Stimulated activated naive CD8-positive, alpha-beta T cell treated with anti-CD3 and anti-CD28 coated beads, Interleukin-15, Interleukin-2, amounts not matched to agents 100 ng/mL and 50 ng/mL, for 24 hours (primary cell): ENCODE measurements around the gene LCN6.

Experiments
- H3K27ac Mint-ChIP-seq: one replicate; pipeline ENCODE4 v1.8.0; 2021; ENCODE audit warnings: mild to moderate bottlenecking, mixed read lengths
- H3K27me3 Mint-ChIP-seq: one replicate; pipeline ENCODE4 v1.8.0; 2021; ENCODE audit warnings: mixed read lengths
- H3K36me3 Mint-ChIP-seq: one replicate; pipeline ENCODE4 v1.8.0; 2021; ENCODE audit warnings: low read depth, mixed read lengths
- H3K4me1 Mint-ChIP-seq: one replicate; pipeline ENCODE4 v1.8.0; 2021; ENCODE audit warnings: low read depth, mixed read lengths
- H3K4me3 Mint-ChIP-seq: one replicate; pipeline ENCODE4 v1.8.0; 2021; ENCODE audit warnings: mild to moderate bottlenecking, mixed read lengths
- H3K9me3 Mint-ChIP-seq: one replicate; pipeline ENCODE4 v1.8.0; 2021; ENCODE audit warnings: mixed read lengths

LCN6 gene

GRCh38 chr9:136745389-136746154 lies 2.8 kb downstream of the LCN6 start:
- Mint-ChIP-seq H3K4me3 (no peak overlapping the region), H3K9me3 (no peaks in the 10 kb centered on the region), H3K27me3 (no peaks in the 10 kb centered on the region), H3K36me3 (no peaks in the 10 kb centered on the region), H3K4me1 (peaks cover 33% of the 10 kb centered on the region), H3K27ac (no peak overlapping the region)

- H3K27me3 Mint-ChIP-seq: no peaks in the 10 kb centered on the region
- H3K36me3 Mint-ChIP-seq: no peaks in the 10 kb centered on the region
- H3K4me3 Mint-ChIP-seq: no peak overlapping the region
- H3K4me1 Mint-ChIP-seq: peaks cover 28% of the 10 kb centered on the region
- no peak overlapping the region for H3K27ac Mint-ChIP-seq
- no peaks in the 10 kb centered on the region for H3K9me3 Mint-ChIP-seq
These were observed 3.6 kb downstream of the LCN6 start for GRCh38 chr9:136744773-136745172.

DNA sequence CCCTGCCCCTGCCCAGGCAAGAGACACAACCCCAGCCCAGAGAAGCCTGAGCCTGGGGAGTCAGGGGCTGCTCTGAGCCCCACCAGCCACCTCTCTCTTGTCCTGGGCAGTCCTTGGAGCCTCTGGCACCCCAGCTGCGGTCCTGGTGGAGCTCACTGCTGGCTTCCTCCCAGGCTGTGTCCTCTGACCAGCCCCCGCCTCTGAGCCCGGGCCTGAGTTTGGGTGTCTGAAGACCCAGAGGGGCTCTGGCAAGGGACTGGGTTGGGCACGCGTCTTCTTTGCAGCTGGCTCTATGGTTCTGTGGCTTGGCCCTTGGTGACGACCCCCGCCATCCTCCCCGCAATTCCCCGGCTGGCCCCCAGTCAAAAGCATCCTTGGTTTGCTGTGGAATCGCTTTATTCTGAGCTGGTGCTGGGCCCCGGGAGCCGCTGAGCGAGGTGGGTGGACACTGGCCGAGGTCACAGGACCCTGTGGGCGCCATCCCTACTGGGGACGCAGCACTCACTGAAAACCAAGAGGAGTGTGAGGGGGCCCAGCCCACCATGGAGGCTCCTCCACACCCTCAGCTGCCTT lies 4.6 kb downstream of the LCN6 start:
- H3K4me1 Mint-ChIP-seq: peaks cover 25% of the 10 kb centered on the region

DNA sequence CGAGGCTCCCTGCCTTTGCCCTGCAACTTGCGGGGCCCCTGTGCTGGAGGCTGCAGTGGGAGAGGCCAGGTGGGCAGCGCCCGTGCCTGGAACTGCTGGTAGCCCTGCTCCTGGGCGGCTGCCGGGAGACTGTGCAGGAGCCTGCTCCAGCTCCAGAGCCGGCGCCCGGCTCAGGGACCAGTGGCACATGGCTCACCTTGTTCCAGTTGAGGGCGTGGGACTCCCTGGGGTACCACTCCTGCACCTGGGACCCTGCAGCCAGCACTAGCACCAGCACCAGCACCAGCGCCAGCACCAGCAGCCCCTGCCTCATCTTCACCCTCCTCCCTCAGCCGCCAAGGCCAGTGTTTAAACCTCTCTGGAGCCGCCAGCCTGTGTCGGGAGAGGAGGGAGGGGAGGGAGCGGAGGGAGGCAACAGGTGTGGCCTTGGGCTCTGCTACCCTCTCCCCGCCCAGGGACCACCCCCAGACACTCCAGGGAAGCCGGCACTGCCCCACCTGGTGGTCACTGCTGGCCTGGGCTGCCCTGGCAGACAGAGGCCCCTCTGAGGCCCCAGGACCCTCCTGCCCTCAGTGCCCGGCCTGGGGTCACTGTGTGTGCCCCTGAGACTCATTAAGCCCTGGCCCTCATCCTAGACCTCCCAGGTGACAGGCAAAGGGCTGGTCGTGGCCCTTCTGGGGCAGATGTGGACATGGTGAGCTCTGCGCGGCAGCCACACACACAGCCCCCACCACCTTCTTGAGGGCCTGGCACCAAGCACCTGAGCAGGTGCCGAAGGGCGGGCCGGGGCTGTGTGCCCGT lies 5.5 kb downstream of the LCN6 start, which contains the start of gene LCN10:
LCN10 (minus strand) TSS at position 350 of the 801 bp plus-strand sequence; CDS start at position 313, 37 bp downstream.
- peak within 1 kb of the TSS; percentile 67 for H3K4me3 Mint-ChIP-seq
- no peaks in the 10 kb centered on the region for H3K36me3 Mint-ChIP-seq
- no peak within 1 kb of the TSS for H3K27ac Mint-ChIP-seq
- H3K27me3 Mint-ChIP-seq: no peaks in the 10 kb centered on the region
- H3K4me1 Mint-ChIP-seq: peaks cover 26% of the 10 kb centered on the region
- H3K9me3 Mint-ChIP-seq: no peaks in the 10 kb centered on the region

More for the DNA sequence above, 4.6 kb downstream of the LCN6 start:
- Mint-ChIP-seq H3K4me3 (no peak overlapping the region), H3K27me3 (no peaks in the 10 kb centered on the region), H3K27ac (no peak overlapping the region), H3K9me3 (no peaks in the 10 kb centered on the region), H3K36me3 (no peaks in the 10 kb centered on the region)

GRCh38 chr9:136741883-136742571 lies 6.3 kb downstream of the LCN6 start:
- Mint-ChIP-seq H3K36me3 (no peaks in the 10 kb centered on the region), H3K4me1 (peaks cover 26% of the 10 kb centered on the region), H3K27me3 (no peaks in the 10 kb centered on the region), H3K27ac (peak overlapping the region; percentile 55), H3K4me3 (peak overlapping the region; percentile 67), H3K9me3 (no peaks in the 10 kb centered on the region)

- Mint-ChIP-seq H3K4me1 (peaks cover 26% of the 10 kb centered on the region), H3K27ac (peak overlapping the region; percentile 55), H3K4me3 (peak overlapping the region; percentile 67), H3K36me3 (no peaks in the 10 kb centered on the region), H3K27me3 (no peaks in the 10 kb centered on the region), H3K9me3 (no peaks in the 10 kb centered on the region)
These were observed 7.1 kb downstream of the LCN6 start for GRCh38 chr9:136740971-136741882.

DNA sequence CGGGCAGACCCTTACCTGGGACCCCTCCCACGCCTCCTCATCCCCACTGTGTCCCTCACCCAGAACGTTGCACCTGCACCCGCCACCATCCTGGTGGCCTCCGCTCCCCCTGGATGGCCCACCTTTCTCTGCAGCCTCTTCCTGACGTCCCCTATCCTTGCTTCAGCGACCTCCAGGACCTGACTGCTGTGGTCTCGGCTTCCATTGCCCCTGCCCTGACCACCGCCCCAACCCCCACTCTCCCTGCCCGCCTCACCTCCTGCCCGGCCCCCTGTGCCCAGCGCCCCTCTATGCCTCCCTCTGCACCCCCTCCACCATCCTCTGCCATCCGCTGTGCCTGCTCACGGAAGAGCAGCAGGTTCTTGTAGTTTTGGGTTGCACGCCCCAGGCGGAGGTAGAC lies 7.8 kb downstream of the LCN6 start:
- H3K27me3 Mint-ChIP-seq: no peaks in the 10 kb centered on the region
- peaks cover 26% of the 10 kb centered on the region for H3K4me1 Mint-ChIP-seq
- H3K4me3 Mint-ChIP-seq: peak overlapping the region; percentile 13
- H3K9me3 Mint-ChIP-seq: no peaks in the 10 kb centered on the region
- no peak overlapping the region for H3K27ac Mint-ChIP-seq
- no peaks in the 10 kb centered on the region for H3K36me3 Mint-ChIP-seq

GRCh38 chr9:136740069-136740468 lies 8.3 kb downstream of the LCN6 start:
- peaks cover 26% of the 10 kb centered on the region for H3K4me1 Mint-ChIP-seq
- peak overlapping the region; percentile 13 for H3K4me3 Mint-ChIP-seq
- no peak overlapping the region for H3K27ac Mint-ChIP-seq
- H3K27me3 Mint-ChIP-seq: no peaks in the 10 kb centered on the region
- no peaks in the 10 kb centered on the region for H3K36me3 Mint-ChIP-seq
- no peaks in the 10 kb centered on the region for H3K9me3 Mint-ChIP-seq

- no peak overlapping the region for H3K27ac Mint-ChIP-seq
- no peaks in the 10 kb centered on the region for H3K27me3 Mint-ChIP-seq
- H3K9me3 Mint-ChIP-seq: no peaks in the 10 kb centered on the region
- H3K36me3 Mint-ChIP-seq: no peaks in the 10 kb centered on the region
- H3K4me3 Mint-ChIP-seq: no peak overlapping the region
- peaks cover 29% of the 10 kb centered on the region for H3K4me1 Mint-ChIP-seq
These were observed 8.8 kb downstream of the LCN6 start for GRCh38 chr9:136739509-136739908.

GRCh38 chr9:136738960-136739359 lies 9.4 kb downstream of the LCN6 start:
- no peak overlapping the region for H3K4me3 Mint-ChIP-seq
- no peaks in the 10 kb centered on the region for H3K36me3 Mint-ChIP-seq
- H3K27ac Mint-ChIP-seq: no peak overlapping the region
- H3K27me3 Mint-ChIP-seq: no peaks in the 10 kb centered on the region
- peaks cover 29% of the 10 kb centered on the region for H3K4me1 Mint-ChIP-seq
- no peaks in the 10 kb centered on the region for H3K9me3 Mint-ChIP-seq

DNA sequence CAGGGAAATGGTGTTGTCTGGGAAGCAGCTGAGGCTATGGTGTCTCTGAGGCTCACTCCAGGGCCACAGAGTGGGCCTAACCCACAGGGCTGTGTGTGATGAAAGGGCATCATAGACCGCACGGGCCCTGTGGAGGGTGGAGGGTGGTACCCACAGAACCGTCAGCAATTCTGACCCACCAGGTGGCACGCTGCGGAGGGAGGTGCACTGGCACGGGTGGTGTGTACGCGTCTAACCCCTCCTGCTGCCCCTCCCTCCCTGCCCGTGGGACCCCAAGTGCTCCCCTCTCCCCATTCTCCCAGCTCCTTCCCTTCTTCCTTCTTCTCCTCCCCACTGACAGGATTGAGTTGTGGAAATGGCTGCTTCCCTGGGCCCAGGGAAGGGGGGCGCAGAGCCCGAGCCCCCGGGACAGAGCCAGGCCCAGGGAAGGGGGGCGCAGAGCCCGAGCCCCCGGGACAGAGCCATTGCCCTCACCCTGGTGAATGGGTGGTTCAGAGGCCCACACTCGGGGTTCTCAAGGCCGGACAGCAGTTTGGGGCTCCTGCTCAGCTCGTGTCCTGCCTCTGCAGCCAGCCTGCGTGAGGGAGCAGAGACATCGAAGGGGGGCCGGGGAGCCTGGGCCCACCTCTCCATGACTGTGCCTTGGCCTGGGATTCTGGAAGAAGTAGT lies 12.4 kb downstream of the LCN6 start:
- no peaks in the 10 kb centered on the region for H3K27me3 Mint-ChIP-seq
- no peaks in the 10 kb centered on the region for H3K9me3 Mint-ChIP-seq
- no peaks in the 10 kb centered on the region for H3K36me3 Mint-ChIP-seq
- no peak overlapping the region for H3K27ac Mint-ChIP-seq
- H3K4me1 Mint-ChIP-seq: peaks cover 33% of the 10 kb centered on the region
- H3K4me3 Mint-ChIP-seq: no peak overlapping the region

- Mint-ChIP-seq H3K27ac (no peak overlapping the region), H3K9me3 (no peaks in the 10 kb centered on the region), H3K4me1 (peaks cover 27% of the 10 kb centered on the region), H3K36me3 (no peaks in the 10 kb centered on the region), H3K4me3 (no peak overlapping the region), H3K27me3 (no peaks in the 10 kb centered on the region)
These were observed 13.4 kb downstream of the LCN6 start for GRCh38 chr9:136734837-136735496.

DNA sequence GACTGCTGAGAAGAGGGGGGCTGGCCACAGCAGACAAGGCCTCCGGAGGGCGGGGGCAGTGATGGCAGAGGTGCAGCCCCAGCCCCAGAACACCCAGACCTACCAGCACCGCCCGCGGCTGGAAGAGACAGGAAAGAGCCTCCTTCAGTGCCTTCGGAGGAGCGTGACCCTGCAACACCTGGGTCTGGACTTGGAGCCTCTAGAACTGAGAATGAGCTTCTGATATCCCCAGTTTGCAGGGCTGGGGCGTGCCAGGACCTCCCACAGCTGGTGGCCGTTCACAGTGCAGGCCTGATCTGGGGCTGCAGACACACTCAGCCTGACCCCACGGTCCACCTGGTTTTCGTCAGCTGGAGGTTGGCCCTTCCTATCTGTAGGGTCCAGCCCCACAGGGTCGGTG lies 14.7 kb downstream of the LCN6 start:
- H3K4me3 Mint-ChIP-seq: no peak overlapping the region

More for the DNA sequence above, 14.7 kb downstream of the LCN6 start:
- Mint-ChIP-seq H3K27ac (no peak overlapping the region), H3K36me3 (no peaks in the 10 kb centered on the region), H3K9me3 (no peaks in the 10 kb centered on the region), H3K4me1 (peaks cover 29% of the 10 kb centered on the region), H3K27me3 (no peaks in the 10 kb centered on the region)
